GM12878 (cell line): ENCODE data around the gene ASIC2.

ENCODE experiments used
- ASH2L ChIP-seq: fragments of 300-600, 200-600 bp; sonication (generic); IDR thresholded peaks from 2 replicates; pipeline ENCODE4 v1.6.1; 2017; ENCODE audit warnings: low read depth, mild to moderate bottlenecking, borderline replicate concordance
- BHLHE40 ChIP-seq, 2 experiments: fragments of 450-650 bp in 1 of 2; IDR thresholded peaks; 2 replicates each; pipeline ENCODE4 v1.6.1; 2011 to 2017; ENCODE audit warnings: low read depth in 2 of 2, borderline replicate concordance in 1 of 2, improper control_type of control experiment in 1 of 2, low read length in 1 of 2, mild to moderate bottlenecking in 1 of 2
- JUND ChIP-seq: IDR thresholded peaks from 2 replicates; pipeline ENCODE4 v1.6.1; 2012; ENCODE audit warnings: low read depth, mild to moderate bottlenecking, low read length, improper control_type of control experiment, moderate library complexity
- POLR2A ChIP-seq: IDR thresholded peaks from 2 replicates; pipeline ENCODE4 v1.6.1; 2011; ENCODE audit warnings: low read depth, mild to moderate bottlenecking, low read length
- POLR2AphosphoS5 ChIP-seq: IDR thresholded peaks from 2 replicates; pipeline ENCODE4 v1.6.1; 2011; ENCODE audit warnings: mild to moderate bottlenecking, low read length, inconsistent platforms
- ZNF207 ChIP-seq: fragments of 450-650 bp; IDR thresholded peaks from 2 replicates; pipeline ENCODE4 v1.6.1; 2014; ENCODE audit warnings: antibody characterized with exemption, mild to moderate bottlenecking, borderline replicate concordance
- ZNF274 ChIP-seq: IDR thresholded peaks from one replicate; pipeline ENCODE4 v1.8.0; 2011; ENCODE audit not compliant: insufficient read length, insufficient read depth
- ZNF384 ChIP-seq: IDR thresholded peaks from 2 replicates; pipeline ENCODE4 v1.6.1; 2012; ENCODE audit warnings: low read depth, mild to moderate bottlenecking, low read length, improper control_type of control experiment, borderline replicate concordance
- TF ChIP-seq, protein P1 (sequence below): IDR thresholded peaks from 2 replicates; pipeline ENCODE4 v1.6.1; 2012; ENCODE audit warnings: low read length, inconsistent platforms
- TF ChIP-seq, protein P2 (sequence below), 3 experiments: IDR thresholded peaks in 2 of 3; conservative IDR thresholded peaks in 1 of 3; 2 replicates each; pipeline ENCODE4 v1.5.1; 2011; ENCODE audit warnings: low read depth in 3 of 3, low read length in 3 of 3, mild to moderate bottlenecking in 3 of 3, control low read depth in 2 of 3, moderate library complexity in 2 of 3, inconsistent platforms in 1 of 3, mixed read lengths in 1 of 3; ENCODE audit not compliant: control insufficient read depth in 2 of 3, insufficient read depth in 1 of 3; ENCODE audit errors: extremely low read depth in 1 of 3
- TF ChIP-seq, protein P3 (sequence below): fragments of 450-650 bp; formaldehyde crosslinking; IDR thresholded peaks from 2 replicates; pipeline ENCODE4 v1.4.0; 2022; ENCODE audit warnings: mild to moderate bottlenecking, moderate library complexity
- TF ChIP-seq, protein P4 (sequence below): IDR thresholded peaks from 2 replicates; pipeline ENCODE4 v1.6.1; 2012; ENCODE audit warnings: low read depth, low read length, improper control_type of control experiment

DNA sequence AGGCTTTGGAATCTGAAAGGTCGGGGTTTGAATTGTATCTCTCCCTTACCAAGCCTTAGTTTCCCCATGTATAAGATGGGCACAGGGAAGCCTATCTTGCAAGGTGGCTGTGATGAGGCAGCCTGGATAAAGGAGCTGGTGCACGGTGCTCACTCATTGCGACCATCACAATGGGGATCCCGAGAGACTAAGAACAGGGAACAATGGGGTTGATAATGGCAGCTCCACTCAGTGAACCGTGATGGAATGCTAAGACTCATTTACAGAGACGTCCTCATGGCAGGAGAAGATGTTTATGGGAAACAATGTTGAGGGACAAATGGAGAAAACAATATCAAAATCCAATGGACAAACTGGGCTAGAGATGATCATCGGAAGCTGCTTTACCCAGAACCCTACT, 219.7 kb downstream of the ASIC2 start:
- TF ChIP-seq POLR2AphosphoS5 (no peak), ASH2L (no peak), BHLHE40 (IDR thresholded peaks at IDR 0.05; ENCODE audit: borderline replicate concordance in 1 of 2, low read depth in 2 of 2, low read length in 1 of 2) (no peak), JUND (no peak), ZNF274 (no peak), POLR2A (no peak), ZNF207 (no peak), ZNF384 (no peak)
- TF ChIP-seq, protein P1, sequence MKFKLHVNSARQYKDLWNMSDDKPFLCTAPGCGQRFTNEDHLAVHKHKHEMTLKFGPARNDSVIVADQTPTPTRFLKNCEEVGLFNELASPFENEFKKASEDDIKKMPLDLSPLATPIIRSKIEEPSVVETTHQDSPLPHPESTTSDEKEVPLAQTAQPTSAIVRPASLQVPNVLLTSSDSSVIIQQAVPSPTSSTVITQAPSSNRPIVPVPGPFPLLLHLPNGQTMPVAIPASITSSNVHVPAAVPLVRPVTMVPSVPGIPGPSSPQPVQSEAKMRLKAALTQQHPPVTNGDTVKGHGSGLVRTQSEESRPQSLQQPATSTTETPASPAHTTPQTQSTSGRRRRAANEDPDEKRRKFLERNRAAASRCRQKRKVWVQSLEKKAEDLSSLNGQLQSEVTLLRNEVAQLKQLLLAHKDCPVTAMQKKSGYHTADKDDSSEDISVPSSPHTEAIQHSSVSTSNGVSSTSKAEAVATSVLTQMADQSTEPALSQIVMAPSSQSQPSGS, result no peak
- TF ChIP-seq, protein P2, sequence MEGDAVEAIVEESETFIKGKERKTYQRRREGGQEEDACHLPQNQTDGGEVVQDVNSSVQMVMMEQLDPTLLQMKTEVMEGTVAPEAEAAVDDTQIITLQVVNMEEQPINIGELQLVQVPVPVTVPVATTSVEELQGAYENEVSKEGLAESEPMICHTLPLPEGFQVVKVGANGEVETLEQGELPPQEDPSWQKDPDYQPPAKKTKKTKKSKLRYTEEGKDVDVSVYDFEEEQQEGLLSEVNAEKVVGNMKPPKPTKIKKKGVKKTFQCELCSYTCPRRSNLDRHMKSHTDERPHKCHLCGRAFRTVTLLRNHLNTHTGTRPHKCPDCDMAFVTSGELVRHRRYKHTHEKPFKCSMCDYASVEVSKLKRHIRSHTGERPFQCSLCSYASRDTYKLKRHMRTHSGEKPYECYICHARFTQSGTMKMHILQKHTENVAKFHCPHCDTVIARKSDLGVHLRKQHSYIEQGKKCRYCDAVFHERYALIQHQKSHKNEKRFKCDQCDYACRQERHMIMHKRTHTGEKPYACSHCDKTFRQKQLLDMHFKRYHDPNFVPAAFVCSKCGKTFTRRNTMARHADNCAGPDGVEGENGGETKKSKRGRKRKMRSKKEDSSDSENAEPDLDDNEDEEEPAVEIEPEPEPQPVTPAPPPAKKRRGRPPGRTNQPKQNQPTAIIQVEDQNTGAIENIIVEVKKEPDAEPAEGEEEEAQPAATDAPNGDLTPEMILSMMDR (IDR thresholded peaks at IDR 0.05 in 2 of 3, conservative IDR thresholded peaks at IDR 0.05 in 1 of 3; ENCODE audit: control insufficient read depth in 2 of 3, extremely low read depth in 1 of 3, insufficient read depth in 1 of 3, low read depth in 3 of 3, low read length in 3 of 3), result no peak
- TF ChIP-seq, protein P3, sequence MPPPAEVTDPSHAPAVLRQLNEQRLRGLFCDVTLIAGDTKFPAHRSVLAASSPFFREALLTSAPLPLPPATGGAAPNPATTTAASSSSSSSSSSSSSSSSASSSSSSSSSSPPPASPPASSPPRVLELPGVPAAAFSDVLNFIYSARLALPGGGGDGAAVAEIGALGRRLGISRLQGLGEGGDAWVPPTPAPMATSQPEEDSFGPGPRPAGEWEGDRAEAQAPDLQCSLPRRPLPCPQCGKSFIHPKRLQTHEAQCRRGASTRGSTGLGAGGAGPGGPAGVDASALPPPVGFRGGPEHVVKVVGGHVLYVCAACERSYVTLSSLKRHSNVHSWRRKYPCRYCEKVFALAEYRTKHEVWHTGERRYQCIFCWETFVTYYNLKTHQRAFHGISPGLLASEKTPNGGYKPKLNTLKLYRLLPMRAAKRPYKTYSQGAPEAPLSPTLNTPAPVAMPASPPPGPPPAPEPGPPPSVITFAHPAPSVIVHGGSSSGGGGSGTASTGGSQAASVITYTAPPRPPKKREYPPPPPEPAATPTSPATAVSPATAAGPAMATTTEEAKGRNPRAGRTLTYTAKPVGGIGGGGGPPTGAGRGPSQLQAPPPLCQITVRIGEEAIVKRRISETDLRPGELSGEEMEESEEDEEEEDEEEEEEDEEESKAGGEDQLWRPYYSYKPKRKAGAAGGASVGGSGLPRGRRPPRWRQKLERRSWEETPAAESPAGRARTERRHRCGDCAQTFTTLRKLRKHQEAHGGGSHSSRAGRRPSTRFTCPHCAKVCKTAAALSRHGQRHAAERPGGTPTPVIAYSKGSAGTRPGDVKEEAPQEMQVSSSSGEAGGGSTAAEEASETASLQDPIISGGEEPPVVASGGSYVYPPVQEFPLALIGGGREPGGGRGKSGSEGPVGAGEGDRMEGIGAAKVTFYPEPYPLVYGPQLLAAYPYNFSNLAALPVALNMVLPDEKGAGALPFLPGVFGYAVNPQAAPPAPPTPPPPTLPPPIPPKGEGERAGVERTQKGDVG, result no peak
- TF ChIP-seq, protein P4, sequence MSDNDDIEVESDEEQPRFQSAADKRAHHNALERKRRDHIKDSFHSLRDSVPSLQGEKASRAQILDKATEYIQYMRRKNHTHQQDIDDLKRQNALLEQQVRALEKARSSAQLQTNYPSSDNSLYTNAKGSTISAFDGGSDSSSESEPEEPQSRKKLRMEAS, result no peak
